ENCODE results near the gene NFKB1.

DNA sequence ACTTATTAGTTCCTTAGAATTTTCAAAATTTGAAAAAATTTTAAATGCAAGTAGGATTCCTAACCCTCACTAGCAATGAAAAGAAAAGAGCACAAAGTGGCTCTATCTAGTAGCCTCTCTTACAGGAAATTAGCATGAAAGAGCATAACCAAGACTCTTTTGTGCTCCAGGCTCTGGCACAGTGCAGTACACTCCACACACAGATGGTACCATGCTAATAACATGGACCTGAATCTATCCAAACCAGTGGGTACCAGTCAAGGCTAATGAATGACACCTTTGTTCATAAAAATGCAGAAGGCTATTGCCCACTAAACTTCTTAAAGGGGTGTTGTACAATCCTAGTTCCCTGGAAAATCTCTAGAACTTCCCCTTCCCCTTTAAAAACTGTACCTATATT, 140.6 kb downstream of the NFKB1 start:
- TF ChIP-seq, protein P1, sequence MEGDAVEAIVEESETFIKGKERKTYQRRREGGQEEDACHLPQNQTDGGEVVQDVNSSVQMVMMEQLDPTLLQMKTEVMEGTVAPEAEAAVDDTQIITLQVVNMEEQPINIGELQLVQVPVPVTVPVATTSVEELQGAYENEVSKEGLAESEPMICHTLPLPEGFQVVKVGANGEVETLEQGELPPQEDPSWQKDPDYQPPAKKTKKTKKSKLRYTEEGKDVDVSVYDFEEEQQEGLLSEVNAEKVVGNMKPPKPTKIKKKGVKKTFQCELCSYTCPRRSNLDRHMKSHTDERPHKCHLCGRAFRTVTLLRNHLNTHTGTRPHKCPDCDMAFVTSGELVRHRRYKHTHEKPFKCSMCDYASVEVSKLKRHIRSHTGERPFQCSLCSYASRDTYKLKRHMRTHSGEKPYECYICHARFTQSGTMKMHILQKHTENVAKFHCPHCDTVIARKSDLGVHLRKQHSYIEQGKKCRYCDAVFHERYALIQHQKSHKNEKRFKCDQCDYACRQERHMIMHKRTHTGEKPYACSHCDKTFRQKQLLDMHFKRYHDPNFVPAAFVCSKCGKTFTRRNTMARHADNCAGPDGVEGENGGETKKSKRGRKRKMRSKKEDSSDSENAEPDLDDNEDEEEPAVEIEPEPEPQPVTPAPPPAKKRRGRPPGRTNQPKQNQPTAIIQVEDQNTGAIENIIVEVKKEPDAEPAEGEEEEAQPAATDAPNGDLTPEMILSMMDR (IDR thresholded peaks at IDR 0.05), result no peak
- TF ChIP-seq POLR2AphosphoS5 (IDR thresholded peaks at IDR 0.05), result no peak
- TF ChIP-seq POLR2A (IDR thresholded peaks at IDR 0.05; ENCODE audit: low read depth), result no peak

Measured in esophagus muscularis mucosa (tissue), 3 donors.